NCI-H748 treated with DMSO at 0.1 percent for 48 hours (cell line): ENCODE results near the gene ASTN2.

Experiments
- DNase-seq: peaks from one replicate; lab custom pipeline; 2025; lab: John Stamatoyannopoulos, UW

The ASTN2 gene

GRCh38 chr9:116809656-116810055, 605.2 kb downstream of the ASTN2 start:
- DNase-seq: no peak

- DNase-seq: no peak
Observed at GRCh38 chr9:116806075-116806474, 608.8 kb downstream of the ASTN2 start.

- DNase-seq: no peak
Observed at GRCh38 chr9:116800885-116801284, 614.0 kb downstream of the ASTN2 start.

GRCh38 chr9:116800074-116800473, 614.8 kb downstream of the ASTN2 start:
- DNase-seq: no peak

GRCh38 chr9:116798521-116798920, 616.3 kb downstream of the ASTN2 start:
- DNase-seq: no peak

- no peak for DNase-seq
Observed at GRCh38 chr9:116797276-116797675, 617.6 kb downstream of the ASTN2 start.

- DNase-seq: no peak
Observed at GRCh38 chr9:116796669-116797068, 618.2 kb downstream of the ASTN2 start.

- no peak for DNase-seq
Observed at GRCh38 chr9:116795821-116796220, 619.0 kb downstream of the ASTN2 start.

- DNase-seq: peak; percentile 31
Observed at GRCh38 chr9:116792271-116792670, 622.6 kb downstream of the ASTN2 start.

GRCh38 chr9:116791326-116791725, 623.5 kb downstream of the ASTN2 start:
- DNase-seq: peak; percentile 87

- DNase-seq: no peak
Observed at GRCh38 chr9:116789081-116789480, 625.8 kb downstream of the ASTN2 start.

GRCh38 chr9:116786737-116787136, 628.1 kb downstream of the ASTN2 start:
- no peak for DNase-seq

- DNase-seq: no peak
Observed at GRCh38 chr9:116777116-116777515, 637.7 kb downstream of the ASTN2 start.

- no peak for DNase-seq
Observed at GRCh38 chr9:116774421-116775180, 640.3 kb downstream of the ASTN2 start.

- peak; percentile 10 for DNase-seq
Observed at GRCh38 chr9:116767219-116767618, 647.6 kb downstream of the ASTN2 start.

GRCh38 chr9:116765011-116765410, 649.8 kb downstream of the ASTN2 start:
- no peak for DNase-seq

- no peak for DNase-seq
Observed at GRCh38 chr9:116763770-116764169, 651.1 kb downstream of the ASTN2 start.

GRCh38 chr9:116760636-116761035, 654.2 kb downstream of the ASTN2 start:
- DNase-seq: no peak

GRCh38 chr9:116757030-116757429, 657.8 kb downstream of the ASTN2 start:
- no peak for DNase-seq

GRCh38 chr9:116753389-116753788, 661.5 kb downstream of the ASTN2 start:
- no peak for DNase-seq

GRCh38 chr9:116750510-116750909, 664.3 kb downstream of the ASTN2 start:
- DNase-seq: no peak

- DNase-seq: no peak
Observed at GRCh38 chr9:116749772-116750171, 665.1 kb downstream of the ASTN2 start.

GRCh38 chr9:116749176-116749575, 665.7 kb downstream of the ASTN2 start:
- DNase-seq: no peak

GRCh38 chr9:116741742-116742141, 673.1 kb downstream of the ASTN2 start:
- DNase-seq: no peak
